ENCODE results near the gene PEX7.
"Not testable (repeated sequence)": the region's sequence is repeated elsewhere in the genome, so short reads cannot be mapped to it uniquely, and the experiment has no call there.

PEX7 gene

DNA sequence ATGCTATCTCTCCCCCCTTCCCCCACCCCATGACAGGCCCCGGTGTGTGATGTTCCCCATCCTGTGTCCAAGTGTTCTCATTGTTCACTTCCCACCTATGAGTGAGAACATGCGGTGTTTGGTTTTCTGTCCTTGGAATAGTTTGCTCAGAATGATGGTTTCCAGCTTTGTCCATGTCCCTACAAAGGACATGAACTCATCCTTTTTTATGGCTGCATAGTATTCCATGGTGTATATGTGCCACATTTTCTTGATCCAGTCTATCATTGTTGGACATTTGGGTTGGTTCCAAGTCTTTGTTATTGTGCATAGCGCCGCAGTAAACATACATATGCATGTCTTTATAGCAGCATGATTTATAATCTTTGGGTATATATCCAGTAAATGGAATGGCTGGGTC lies 24.1 kb downstream of the PEX7 start:
- not testable (repeated sequence) for DNase-seq

DNA sequence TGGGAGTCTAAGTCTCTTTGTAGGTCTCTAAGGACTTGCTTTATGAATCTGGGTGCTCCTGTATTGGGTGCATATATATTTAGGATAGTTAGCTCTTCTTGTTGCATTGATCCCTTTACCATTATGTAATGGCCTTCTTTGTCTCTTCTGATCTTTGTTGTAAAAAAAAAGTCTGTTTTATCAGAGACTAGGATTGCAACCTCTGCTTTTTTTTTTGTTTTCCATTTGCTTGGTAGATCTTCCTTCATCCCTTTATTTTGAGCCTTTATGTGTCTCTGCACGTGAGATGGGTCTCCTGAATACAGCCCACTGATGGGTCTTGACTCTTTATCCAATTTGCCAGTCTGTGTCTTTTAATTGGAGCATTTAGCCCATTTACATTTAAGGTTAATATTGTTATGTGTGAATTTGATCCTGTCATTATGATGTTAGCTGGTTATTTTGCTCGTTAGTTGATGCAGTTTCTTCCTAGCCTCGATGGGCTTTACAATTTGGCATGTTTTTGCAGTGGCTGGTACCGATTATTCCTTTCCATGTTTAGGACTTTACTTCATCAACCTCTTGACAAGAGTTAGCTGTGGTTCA lies 27.7 kb downstream of the PEX7 start:
- DNase-seq: not testable (repeated sequence)

DNA sequence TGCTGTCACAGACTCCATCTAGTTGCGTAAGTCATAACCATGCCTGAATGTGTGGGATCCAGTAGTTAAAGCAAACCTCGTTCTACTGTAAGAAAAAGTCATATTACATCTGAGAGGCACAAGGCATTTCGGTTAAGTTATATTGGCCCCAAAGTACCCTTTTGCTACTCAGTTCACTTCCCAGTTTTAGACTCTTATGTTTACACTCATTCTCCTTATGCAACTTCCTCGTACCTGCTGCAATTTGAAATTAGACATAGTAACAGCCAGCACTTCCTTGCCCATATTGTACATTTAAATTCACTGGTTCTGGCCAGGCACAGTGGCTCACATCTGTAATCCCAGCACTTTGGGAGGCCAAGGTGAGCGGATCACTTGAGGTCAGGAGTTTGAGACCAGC lies 37.0 kb downstream of the PEX7 start:
- DNase-seq: no peak

DNA sequence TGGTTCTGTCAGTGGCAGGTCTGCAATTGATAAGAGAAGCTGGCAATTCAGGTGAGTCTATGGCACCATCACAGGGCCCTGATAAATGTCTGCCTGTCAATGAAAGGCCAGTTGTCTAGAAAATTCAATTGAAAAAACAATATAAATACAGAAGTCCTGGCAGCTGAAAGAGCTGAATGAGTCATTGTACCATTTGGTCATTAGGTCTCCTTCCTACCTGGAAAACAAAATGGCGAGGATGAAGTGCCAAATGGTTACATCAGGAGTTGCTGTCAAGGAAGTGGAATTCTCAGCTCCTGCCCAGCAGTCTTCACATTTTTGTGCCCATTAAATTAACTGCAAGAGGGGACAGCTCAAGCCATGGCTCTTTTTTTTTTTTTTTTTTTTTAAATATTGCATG lies 37.7 kb downstream of the PEX7 start:
- DNase-seq: no peak

DNA sequence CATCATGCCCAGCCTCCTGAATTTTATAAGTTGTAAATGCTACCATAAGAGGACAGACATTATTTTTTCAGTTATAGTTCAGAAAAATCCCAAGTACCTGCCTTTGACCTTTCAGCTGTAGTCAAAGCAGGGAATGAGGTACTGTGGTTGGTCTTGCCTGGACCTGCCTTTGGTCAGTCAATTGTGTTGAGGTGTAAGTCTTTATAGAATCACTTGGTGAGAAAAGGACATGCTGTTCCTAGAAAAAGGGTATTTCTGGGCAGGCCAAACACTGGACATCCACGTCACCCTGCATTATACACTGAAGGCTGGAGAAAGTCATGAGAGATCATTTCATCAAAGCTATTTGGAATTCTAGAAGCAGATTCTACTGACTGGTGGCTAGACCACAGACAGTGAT lies 40.3 kb downstream of the PEX7 start:
- DNase-seq: no peak

DNA sequence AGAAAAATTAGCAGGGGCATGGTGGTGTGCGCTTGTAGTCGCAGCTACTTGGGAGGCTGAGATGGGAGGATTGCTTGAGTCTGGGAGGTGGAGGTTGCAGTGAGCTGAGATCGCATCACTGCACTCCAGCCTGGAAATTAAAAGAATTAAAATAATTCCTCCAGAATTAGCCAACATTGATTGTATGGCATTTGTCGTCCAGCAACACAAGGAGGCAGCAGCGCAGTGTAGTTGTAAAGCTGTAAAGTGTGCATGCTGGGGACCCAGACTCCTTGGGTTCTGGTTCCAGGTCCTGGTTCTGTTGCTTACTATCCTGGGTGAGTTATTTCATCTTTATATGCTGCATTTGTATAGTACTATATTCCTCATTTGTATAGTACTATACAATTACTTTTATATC lies 41.4 kb downstream of the PEX7 start:
- no peak for DNase-seq

DNA sequence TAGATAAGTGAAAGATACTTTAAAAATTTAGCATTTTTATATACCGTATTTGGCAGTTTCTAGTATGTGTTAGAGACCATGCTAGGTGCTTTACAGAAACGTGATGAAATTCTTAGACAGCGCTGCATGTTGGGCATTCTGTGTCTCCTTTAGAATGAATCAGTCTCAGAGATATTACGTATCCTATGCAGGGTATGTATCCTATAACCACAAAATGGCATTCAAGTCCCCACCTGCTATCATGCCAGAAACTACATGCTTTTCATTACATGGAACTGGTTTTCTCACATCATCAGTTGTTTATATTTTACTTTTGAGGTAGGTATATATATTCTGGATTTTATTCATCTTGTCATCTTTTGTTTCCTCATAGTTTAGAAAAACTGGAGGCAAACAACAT lies 42.3 kb downstream of the PEX7 start:
- DNase-seq: no peak

DNA sequence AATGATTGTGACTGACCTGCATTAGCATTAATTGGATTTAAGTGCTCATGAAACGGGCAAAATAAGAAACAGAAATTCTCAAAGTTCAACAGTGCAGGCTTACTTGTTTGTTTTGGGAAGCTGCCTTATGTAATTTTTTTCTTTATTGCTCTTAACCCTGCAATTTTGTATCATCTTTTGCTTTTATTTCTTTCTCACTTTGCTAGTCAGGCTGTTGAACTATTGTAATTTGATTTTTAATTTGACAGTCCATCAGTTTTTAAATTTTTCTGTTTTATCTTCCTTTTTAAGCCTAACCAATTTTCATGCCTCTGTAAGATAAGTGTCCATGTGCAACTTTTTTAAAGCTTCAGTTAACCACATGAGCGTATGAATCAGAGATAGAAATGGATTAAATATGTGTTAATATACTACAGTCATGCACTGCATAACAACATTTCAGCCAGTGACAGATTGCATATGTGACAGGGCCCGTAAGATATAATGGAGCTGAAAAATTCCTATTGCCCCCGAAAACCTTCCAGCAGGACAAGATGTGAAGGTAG lies 44.6 kb downstream of the PEX7 start:
- DNase-seq: no peak

DNA sequence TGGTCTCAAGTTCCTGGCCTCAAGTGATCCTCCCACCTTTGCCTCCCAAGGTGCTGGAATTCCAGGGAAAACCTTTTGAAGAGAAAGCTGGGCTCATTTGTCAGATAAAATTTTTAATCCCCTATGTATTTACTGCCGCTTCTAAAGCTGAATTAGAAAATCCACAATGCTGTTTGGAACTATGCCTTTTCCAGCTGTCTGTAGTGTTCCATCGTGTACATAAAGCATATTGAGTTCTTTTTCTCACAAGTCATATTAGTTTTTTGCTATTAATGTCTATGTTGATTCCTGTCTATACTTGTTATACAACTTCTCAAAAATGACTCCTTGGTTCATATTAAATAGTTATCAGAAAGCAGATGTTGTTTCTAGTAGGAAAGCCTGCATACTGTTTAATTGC lies 47.1 kb downstream of the PEX7 start:
- DNase-seq: no peak

DNA sequence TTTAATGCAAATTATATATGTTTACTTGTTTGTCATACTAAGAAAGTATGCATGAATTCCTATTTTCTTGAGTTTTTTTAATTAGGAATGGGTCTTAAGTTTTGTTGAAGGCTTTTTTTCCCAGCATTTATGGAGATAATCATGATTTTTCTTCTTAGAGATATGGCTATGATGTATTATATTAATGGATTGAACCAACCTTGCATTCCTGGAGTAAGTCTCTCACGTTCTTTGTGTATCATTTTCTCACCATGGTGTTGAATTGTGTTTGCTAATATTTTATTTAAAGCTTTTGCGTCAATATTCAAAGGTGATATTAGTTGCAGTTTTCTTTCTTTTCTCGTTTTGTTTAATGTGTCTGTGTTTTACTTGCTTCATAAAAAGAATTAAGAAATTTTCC lies 51.4 kb downstream of the PEX7 start:
- peak in 1 of 6 experiments; percentile 3 for DNase-seq

DNA sequence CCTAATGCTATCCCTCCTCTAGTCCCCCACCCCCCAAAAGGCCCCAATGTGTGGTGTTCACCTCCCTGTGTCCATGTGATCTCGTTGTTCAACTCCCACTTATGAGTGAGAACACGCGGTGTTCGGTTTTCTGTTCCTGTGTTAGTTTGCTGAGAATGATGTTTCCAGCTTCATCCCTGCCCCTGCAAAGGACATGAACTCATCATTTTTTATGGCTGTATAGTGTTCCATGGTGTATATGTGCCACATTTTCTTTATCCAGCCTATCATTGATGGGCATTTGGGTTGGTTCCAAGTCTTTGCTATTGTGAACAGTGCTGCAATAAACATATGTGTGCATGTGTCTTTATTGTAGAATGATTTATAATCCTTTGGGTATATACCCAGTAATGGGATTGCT lies 54.1 kb downstream of the PEX7 start:
- DNase-seq: not testable (repeated sequence)

DNA sequence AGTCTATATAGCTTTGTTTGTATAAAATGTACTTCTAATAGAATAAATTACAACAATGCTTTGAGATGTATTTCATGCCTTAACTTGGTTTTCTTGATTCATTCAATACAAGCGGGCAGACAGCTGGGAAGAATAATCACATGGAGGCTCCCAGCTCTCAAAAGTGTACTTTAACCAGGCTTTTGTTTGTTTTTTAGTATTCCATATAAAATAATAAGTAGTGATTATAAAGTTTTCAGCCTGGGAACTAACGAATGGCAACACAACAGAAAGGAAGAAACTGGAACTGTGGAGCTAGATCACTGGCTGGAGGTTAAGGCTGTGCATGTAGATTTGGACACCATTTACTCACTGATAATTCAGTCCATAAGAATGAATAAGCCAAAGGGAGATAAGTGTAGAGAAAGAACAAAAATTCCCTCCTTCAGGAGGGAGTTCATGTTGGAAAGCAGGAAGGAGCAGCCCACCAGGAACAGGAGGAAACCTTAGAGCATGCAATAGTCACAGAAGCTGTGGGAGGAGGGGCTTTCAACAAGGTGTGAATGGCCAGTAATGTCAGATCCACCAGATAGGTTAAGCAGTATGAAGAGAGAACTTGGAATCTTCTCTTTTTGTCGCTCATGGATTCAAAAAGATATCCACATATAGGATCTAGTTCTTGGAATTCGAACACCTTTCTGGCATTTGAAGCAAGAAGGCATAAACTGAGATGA lies 58.5 kb downstream of the PEX7 start:
- DNase-seq: no peak

DNA sequence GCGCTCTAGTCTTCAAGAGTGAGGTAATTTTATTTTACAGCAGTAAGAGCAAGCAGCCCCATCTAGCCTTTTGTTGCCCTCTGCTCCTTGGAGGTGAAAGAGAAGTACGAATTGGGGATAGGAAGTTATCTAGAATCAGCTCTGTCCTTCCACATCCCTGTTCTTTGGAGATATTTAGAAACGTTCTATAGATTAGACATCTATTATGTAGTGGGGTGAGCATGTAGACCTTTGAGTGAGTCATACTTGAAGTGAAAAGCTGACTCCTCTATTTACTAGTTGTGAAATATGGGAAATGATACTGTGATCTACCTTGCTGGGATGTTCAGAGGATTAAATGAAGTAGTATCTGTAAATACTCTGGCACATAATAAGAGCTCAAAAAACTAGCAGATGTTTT lies 63.7 kb downstream of the PEX7 start:
- no peak for DNase-seq

DNA sequence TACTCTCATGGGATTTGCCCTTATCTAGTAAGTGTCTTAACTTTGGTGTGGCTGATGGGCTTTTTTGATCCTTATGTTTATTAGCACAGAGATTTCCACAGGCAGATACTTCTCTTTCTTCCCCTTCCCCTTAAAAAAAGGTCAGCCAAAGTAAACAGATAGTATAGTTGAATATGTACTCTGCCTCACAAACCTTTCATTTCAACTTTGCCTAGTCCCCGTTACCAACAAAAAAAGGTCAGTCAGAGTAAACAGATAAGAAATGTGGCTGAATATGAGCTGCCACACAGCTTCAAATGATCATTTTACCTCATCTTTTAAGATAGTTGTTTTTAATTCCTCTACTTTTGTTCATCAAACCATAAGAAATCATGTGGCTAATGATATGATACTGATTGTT lies 65.6 kb downstream of the PEX7 start:
- DNase-seq: no peak

DNA sequence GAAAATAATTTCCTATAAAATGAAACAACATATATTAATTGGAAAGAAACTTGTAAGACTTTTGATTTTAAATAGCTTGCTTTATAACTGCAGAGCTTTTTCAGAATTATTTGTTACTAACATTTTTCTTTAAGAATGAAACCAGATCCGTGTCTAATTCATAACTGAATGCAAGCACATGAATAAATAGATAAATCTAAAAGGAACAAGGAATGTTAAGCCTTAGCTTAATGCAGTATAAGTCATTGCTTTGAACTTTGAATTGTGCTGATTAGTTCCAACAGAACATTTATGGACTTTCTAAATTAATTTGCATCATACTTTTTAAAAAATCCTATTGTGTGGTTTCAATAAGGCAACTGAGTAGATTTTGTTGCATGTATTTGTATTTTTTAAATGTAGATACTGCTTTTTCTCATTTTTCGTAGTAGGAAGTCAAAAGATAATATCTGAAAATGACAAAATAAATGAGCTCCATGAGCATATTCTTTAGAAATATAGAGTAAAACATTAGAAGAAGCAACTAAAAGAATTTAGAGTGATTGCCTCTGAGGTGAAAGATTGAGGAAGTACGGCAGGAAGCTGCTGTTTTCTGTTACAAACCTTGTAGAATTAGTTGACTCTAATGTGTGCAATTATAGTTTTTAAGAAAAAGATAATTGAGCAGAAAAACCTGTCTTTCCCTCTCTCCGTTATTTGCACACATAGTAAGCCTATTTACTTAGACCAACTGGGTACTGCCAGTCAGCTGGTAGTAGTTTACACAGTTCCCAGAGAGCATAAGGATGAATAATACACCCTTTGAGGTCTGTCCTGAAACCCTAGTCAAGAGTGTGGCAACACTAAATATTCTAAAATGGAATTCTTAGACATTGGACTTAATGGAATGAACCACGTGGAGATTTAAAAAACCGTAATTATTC lies 67.1 kb downstream of the PEX7 start:
- DNase-seq: no peak

DNA sequence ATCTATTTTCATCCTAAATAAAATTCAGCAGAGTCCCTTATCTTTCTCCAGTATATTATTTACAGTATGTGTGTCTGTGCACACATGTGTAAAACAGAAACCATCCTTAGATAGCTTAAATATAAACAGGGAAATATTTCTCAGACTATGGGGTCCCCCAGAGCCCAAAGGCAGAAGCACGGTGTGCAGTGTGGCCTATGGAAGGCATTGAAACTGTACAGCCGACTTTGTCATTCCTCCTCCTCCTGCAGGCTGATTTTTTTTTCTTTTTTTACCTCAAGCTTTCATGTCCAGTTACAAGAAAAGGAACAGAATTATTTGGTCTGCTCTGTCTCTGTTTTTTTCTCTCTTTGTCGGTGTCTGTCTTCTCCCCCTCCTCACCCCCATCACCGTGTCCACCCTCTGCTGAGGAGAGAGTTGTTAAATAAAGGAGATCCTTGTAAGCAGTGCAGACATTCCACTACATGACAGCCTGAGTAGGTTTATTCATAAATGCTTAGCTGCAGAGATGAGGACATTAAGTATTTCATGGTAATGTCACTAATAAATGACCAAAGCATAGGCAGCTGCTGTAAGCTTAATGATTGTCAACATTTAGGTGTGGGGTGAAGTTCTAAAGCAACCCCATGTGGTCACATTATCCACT lies 67.9 kb downstream of the PEX7 start:
- DNase-seq: no peak

DNA sequence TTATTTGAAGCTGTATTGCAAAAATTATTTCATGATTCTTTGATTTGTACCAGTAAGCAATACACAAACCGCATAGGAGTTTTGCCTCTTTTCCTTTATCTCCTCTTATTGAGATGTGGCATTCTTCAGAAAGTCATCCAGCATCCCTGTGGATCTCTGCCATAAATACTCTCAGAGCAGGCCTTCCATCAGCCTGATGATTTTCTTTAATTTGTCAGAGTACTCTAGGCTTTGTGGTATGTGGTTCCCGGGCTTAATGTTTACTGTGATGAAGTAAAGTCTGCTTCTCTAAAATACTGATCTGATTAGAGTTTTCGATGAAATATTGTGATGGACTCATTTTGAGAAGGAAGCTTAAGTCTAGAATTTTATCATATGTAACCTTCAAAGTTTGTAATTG lies 68.6 kb downstream of the PEX7 start:
- no peak for DNase-seq

DNA sequence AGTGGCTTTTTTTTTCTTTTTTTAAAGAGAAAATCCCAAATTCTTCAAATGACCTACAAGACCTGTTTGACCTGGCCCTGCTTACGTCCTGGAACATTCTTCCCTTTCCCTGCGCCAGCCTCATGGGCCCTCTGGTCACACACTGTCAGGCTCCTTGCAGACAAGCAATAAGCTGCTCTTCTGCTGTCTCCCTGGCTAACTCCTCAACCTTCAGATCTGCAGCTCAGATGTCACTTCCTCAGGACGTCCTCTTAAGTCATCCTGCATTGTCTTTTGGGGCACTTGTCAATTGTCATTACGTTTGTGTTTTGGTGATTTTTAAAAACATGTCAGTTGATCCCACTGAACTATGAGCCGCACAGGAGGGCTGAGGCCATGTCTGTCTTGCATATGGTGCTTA lies 70.8 kb downstream of the PEX7 start:
- no peak for DNase-seq

DNA sequence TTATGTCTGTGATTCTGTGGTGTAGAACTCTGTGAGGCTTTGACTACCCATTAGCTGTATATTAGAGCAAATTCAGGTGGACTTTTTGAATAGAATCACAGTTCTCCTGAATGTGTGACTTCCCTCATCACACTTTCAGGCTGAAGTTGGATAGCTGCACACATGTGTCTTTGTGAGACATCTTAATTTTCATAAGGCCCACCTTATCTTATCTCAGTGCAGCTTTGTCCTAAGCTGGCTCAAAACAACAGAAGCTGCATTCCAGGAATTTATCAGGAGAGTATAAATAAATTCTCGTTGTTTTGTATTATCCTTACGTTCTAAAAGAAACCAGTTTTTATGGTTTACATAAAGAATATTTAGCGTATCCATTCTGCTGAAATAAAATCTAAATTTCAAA lies 73.5 kb downstream of the PEX7 start:
- DNase-seq: no peak

DNA sequence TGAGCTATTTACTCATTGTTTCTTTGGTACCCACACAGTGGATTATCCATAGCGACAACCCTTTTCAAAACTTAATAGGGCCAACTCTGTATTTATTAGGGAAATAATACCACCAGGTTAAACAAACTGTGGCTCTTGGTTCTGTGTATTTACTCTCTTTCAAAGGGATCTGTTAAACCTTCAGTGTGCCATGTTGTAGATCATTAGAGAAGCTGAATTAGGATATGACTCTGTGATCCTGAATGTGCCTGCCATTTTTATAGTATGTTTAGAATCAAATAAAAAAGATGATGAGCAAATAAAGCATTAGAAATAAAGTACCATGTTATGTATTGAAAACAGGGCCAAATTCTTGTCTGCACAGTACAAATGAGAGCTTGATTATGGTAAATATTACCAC lies 74.7 kb downstream of the PEX7 start:
- DNase-seq: no peak

DNA sequence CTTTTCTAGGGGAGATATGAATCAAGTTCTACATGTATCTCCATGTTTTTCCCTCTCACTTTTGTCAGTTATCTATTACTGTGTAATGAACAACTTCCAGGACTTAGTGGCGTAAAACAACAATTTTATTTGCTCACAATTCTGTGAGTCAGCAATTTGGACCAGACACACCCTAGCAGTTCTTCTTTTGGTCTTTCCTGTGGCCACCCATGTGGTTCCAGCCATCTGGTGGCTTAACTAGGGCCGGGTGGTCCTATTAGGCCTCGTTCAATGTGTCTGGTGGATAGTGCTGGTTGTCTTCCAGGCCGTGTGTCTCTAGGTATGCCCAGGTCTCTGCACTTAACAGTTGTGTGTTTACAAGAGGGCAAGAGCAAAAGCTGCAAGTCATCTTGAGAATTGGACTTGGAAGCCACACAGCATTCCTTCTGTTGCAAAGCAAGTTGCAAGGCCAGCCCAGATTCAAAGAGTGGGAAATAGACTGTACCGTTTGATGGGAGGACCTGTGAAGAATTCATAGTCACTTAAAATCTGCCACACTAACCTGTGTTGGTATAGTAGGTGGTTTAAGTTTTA lies 78.9 kb downstream of the PEX7 start:
- DNase-seq: no peak

DNA sequence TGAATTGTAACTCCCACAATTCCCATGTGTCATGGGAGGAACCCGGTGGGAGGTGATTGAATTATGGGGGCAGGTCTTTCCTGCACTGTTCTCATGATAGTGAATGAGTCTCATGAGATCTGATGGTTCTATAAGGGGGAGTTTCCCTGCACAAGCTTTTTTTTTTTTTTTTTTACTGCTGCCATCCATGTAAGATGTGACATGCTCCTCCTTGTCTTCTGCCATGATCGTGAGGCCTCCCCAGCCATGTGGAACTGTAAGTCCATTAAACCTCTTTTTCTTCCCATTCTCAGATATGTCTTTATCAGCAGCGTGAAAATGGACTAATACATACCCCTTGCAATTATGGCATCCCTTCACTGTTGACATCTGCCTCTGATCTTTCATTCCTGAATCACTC lies 82.1 kb downstream of the PEX7 start:
- DNase-seq: not testable (repeated sequence)

DNA sequence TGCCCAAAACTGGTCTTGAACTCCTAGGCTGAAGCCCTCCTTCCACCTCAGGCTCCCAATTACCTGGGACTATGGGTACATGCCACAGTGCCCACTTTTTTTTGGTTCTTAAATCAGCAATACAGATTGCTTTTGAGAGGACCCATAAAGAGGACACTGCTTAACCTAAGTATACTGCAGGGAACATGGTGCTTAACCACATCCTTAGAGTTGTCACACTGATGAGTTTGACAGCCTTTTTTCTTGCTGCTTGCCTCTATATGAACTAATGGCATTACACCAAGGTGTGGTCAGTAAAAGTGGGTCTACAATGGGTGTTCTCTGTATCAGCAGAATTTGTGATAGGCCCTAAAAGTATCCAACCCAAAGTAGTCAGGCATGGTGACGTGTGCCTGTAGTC lies 92.6 kb downstream of the PEX7 start:
- no peak for DNase-seq
